ENCODE data around the gene PEMT.
"Not testable (repeated sequence)": the region's sequence is repeated elsewhere in the genome, so short reads cannot be mapped to it uniquely, and the experiment has no call there.

The PEMT gene

GRCh38 chr17:17466511-17466910, 125.0 kb downstream of the PEMT start:
- H3K4me3 ChIP-seq (ENCODE audit: low read length): no peak overlapping the region
- H3K4me1 ChIP-seq (ENCODE audit: control insufficient read depth, insufficient read depth, low read length): peaks cover 13% of the 10 kb centered on the region
- no peaks in the 10 kb centered on the region for H3K9me3 ChIP-seq (ENCODE audit: control insufficient read depth, low read length)
- no peak for DNase-seq (ENCODE audit: low read depth)
- H3K36me3 ChIP-seq (ENCODE audit: control insufficient read depth, insufficient read depth, low read length, severe bottlenecking): no peaks in the 10 kb centered on the region
- H3K27me3 ChIP-seq (replicated peaks; ENCODE audit: control insufficient read depth, insufficient read depth, low read length): peaks cover 24% of the 10 kb centered on the region
- no peak overlapping the region for H3K9ac ChIP-seq (ENCODE audit: low read length)

DNA sequence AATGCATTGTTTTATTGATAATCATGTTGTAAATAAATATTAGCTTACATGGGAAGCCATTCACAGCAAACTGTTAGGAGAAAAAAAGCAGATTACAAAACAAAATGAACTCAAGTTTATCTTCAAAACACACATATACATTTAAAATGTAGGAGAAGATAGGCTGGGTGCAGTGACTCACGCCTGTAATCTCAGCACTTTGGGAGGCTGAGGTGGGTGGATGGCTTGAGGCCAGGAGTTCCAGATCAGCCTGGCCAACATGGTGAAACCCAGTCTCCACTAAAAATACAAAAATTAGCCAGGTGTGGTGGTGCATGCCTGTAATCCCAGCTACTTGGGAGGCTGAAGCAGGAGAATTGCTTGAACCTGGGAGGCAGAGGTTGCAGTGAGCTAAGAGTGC, 125.6 kb downstream of the PEMT start:
- not testable (repeated sequence) for H3K4me3 ChIP-seq (ENCODE audit: low read length); H3K9me3 ChIP-seq (ENCODE audit: control insufficient read depth, low read length); H3K9ac ChIP-seq (ENCODE audit: low read length); H3K36me3 ChIP-seq (ENCODE audit: control insufficient read depth, insufficient read depth, low read length, severe bottlenecking); DNase-seq (ENCODE audit: low read depth)
- Histone ChIP-seq H3K27me3 (replicated peaks; ENCODE audit: control insufficient read depth, insufficient read depth, low read length) (peaks cover 24% of the 10 kb centered on the region), H3K4me1 (ENCODE audit: control insufficient read depth, insufficient read depth, low read length) (peaks cover 13% of the 10 kb centered on the region)

GRCh38 chr17:17463821-17464220, 127.7 kb downstream of the PEMT start:
- Histone ChIP-seq H3K9ac (ENCODE audit: low read length) (no peak overlapping the region), H3K36me3 (ENCODE audit: control insufficient read depth, insufficient read depth, low read length, severe bottlenecking) (no peaks in the 10 kb centered on the region), H3K4me1 (ENCODE audit: control insufficient read depth, insufficient read depth, low read length) (peaks cover 13% of the 10 kb centered on the region), H3K4me3 (ENCODE audit: low read length) (no peak overlapping the region), H3K27me3 (replicated peaks; ENCODE audit: control insufficient read depth, insufficient read depth, low read length) (peaks cover 23% of the 10 kb centered on the region), H3K9me3 (ENCODE audit: control insufficient read depth, low read length) (no peaks in the 10 kb centered on the region)
- no peak for DNase-seq (ENCODE audit: low read depth)

- no peak overlapping the region for H3K9ac ChIP-seq (ENCODE audit: low read length)
- no peaks in the 10 kb centered on the region for H3K9me3 ChIP-seq (ENCODE audit: control insufficient read depth, low read length)
- no peaks in the 10 kb centered on the region for H3K4me1 ChIP-seq (ENCODE audit: control insufficient read depth, insufficient read depth, low read length)
- peaks cover 23% of the 10 kb centered on the region for H3K27me3 ChIP-seq (replicated peaks; ENCODE audit: control insufficient read depth, insufficient read depth, low read length)
- H3K4me3 ChIP-seq (ENCODE audit: low read length): no peak overlapping the region
- no peak for DNase-seq (ENCODE audit: low read depth)
- no peaks in the 10 kb centered on the region for H3K36me3 ChIP-seq (ENCODE audit: control insufficient read depth, insufficient read depth, low read length, severe bottlenecking)
Measured at GRCh38 chr17:17462048-17462824, 129.3 kb downstream of the PEMT start.

GRCh38 chr17:17460038-17460437, 131.5 kb downstream of the PEMT start:
- no peaks in the 10 kb centered on the region for H3K4me1 ChIP-seq (ENCODE audit: control insufficient read depth, insufficient read depth, low read length)
- no peaks in the 10 kb centered on the region for H3K36me3 ChIP-seq (ENCODE audit: control insufficient read depth, insufficient read depth, low read length, severe bottlenecking)
- no peak overlapping the region for H3K4me3 ChIP-seq (ENCODE audit: low read length)
- DNase-seq (ENCODE audit: low read depth): no peak
- no peaks in the 10 kb centered on the region for H3K9me3 ChIP-seq (ENCODE audit: control insufficient read depth, low read length)
- H3K9ac ChIP-seq (ENCODE audit: low read length): no peak overlapping the region
- peaks cover 36% of the 10 kb centered on the region for H3K27me3 ChIP-seq (replicated peaks; ENCODE audit: control insufficient read depth, insufficient read depth, low read length)

DNA sequence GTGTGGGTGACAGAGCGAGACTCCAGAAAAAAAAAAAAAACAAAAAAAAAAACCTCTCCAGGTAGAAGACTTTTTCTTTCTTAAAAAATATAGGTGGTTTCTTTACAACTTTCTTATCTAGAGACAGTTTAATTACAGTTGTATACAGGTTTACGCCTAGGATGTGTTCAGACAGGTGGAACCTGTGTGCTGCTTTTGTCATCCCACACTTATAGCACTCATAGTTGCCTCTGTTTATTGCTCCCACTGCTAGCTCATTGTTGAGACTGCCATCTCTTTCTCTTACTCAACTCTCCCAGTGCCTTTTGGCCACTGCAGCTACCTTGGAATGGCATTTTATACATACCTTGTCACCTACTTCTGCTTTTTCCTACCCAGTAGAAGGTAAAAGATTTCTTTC, 133.8 kb downstream of the PEMT start:
- Histone ChIP-seq H3K4me3 (ENCODE audit: low read length) (no peak overlapping the region), H3K36me3 (ENCODE audit: control insufficient read depth, insufficient read depth, low read length, severe bottlenecking) (no peaks in the 10 kb centered on the region), H3K9ac (ENCODE audit: low read length) (no peak overlapping the region), H3K27me3 (replicated peaks; ENCODE audit: control insufficient read depth, insufficient read depth, low read length) (peaks cover 27% of the 10 kb centered on the region), H3K9me3 (ENCODE audit: control insufficient read depth, low read length) (no peaks in the 10 kb centered on the region), H3K4me1 (ENCODE audit: control insufficient read depth, insufficient read depth, low read length) (no peaks in the 10 kb centered on the region)
- no peak for DNase-seq (ENCODE audit: low read depth)

DNA sequence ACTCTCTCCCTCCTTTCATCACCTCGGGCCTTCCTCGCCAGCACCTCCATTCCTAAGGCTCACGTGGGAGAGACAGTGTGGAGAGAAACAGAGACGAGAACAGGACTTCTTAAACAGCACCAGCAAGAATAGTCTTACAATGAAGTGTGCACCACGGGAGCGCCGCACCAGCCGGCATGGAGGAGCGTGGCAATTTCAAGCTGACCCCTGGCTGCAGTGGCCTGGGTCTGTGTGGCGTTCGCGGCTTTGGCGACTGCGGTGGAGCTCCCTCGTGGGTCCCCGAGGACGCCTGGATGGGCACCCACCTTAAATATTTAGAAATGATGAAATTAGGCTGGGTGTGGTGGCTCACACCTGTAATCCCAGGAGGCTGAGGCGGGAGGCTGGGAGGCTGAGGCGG, 135.3 kb downstream of the PEMT start:
- H3K4me1 ChIP-seq (ENCODE audit: control insufficient read depth, insufficient read depth, low read length): peaks cover under 1% of the 10 kb centered on the region
- DNase-seq (ENCODE audit: low read depth): no peak
- H3K27me3 ChIP-seq (replicated peaks; ENCODE audit: control insufficient read depth, insufficient read depth, low read length): peaks cover 22% of the 10 kb centered on the region
- H3K9me3 ChIP-seq (ENCODE audit: control insufficient read depth, low read length): no peaks in the 10 kb centered on the region
- H3K36me3 ChIP-seq (ENCODE audit: control insufficient read depth, insufficient read depth, low read length, severe bottlenecking): no peaks in the 10 kb centered on the region
- H3K9ac ChIP-seq (ENCODE audit: low read length): no peak overlapping the region
- H3K4me3 ChIP-seq (ENCODE audit: low read length): no peak overlapping the region
